Right lobe of liver (tissue), 6 donors: Measurements from ENCODE around the gene SCYGR2. TPM values are rescaled to one million over a fixed set of nuclear protein-coding genes. Genes with fewer than 3 reads are reported as not detected.

Source experiments
- ATAC-seq, 4 donors: fragments of 200-7000 bp; cut with Tn5 transposase; one replicate each; pipeline ENCODE4 v1.9.1; 2020; ENCODE audit warnings: mild to moderate bottlenecking in 4 of 4, moderate library complexity in 4 of 4
- DNase-seq, 3 donors: peaks; one replicate each; pipeline ENCODE4 v3.0.0-alpha.2; 2020
- H3K27ac ChIP-seq, 3 donors: fragments of 200-600 bp; one replicate each; pipeline ENCODE4 v1.8.0; 2022
- H3K27me3 ChIP-seq, 2 donors: fragments of 200-600 bp; one replicate each; pipeline ENCODE4 v1.8.0; 2022
- H3K36me3 ChIP-seq, 4 donors: fragments of 200-600 bp; sonication (generic) in 1 of 4; one replicate each; pipeline versions ENCODE4 v1.5.1 to v1.8.0; 2017 to 2022; ENCODE audit warnings: control low read depth in 1 of 4
- H3K4me1 ChIP-seq, 4 donors: fragments of 200-600 bp; sonication (generic) in 1 of 4; one replicate each; pipeline versions ENCODE4 v1.5.1 to v1.8.0; 2017 to 2022; ENCODE audit warnings: control low read depth in 1 of 4
- H3K4me3 ChIP-seq, 3 donors: fragments of 200-600 bp; one replicate each; pipeline ENCODE4 v1.8.0; 2022
- H3K9me3 ChIP-seq, 4 donors: fragments of 200-600 bp; sonication (generic) in 1 of 4; one replicate each; pipeline versions ENCODE4 v1.5.1 to v1.8.0; 2017 to 2022; ENCODE audit warnings: control low read depth in 1 of 4
- POLR2A ChIP-seq: fragments of 450-650 bp; IDR thresholded peaks from one replicate; pipeline ENCODE4 v1.6.1; 2017; ENCODE audit warnings: antibody characterized with exemption, mild to moderate bottlenecking
- WGBS: methylation state at CpG from one replicate; pipeline ENCODE4 v1.1.6; 2018; ENCODE audit warnings: low coverage, low lambda C conversion rate; ENCODE audit not compliant: insufficient coverage; ENCODE audit errors: missing lambda C conversion rate; 5-methylcytosine and 5-hydroxymethylcytosine counted together
- intact Hi-C, 2 donors: fragments of 100-400 bp; cut with DNase I; formaldehyde crosslinking; loops; one replicate each; pipeline versions ENCODE4 v1.11.2 to v1.14.1; 2022
- total RNA-seq, 6 experiments: library from RNA; depleted of rRNA in 2 of 6; stranded (reverse); fragments of >200 nt in 2 of 6; fragmentation: NEBNext Ultra II Directional in 3 of 6; extraction: Animal tissue kit (Norgen Biotek cat#: 25700) in 3 of 6; gene quantifications; one replicate each; pipeline versions ENCODE4 v1.1.0 to v1.2.4, GENCODE V29; 2016 to 2023
- TF ChIP-seq, protein P1 (sequence below), 4 donors: fragments of 200-600 bp in 3 of 4; fragments of 450-650 bp in 1 of 4; IDR thresholded peaks; one replicate each; pipeline versions ENCODE4 v1.5.1 to v1.8.0; 2016 to 2022; ENCODE audit warnings: antibody characterized with exemption in 4 of 4, mild to moderate bottlenecking in 2 of 4
- donor health status: DM: no; HTN: yes; CAD: no.
- donor health status: DM: no; HTN: no; CAD: no.
- donor health status: DM: no; HTN: no; CAD: no.
- donor health status: DM: no; HTN: yes; CAD: no.
- donor health status: DM: no; HTN: yes; CAD: no.

Gene SCYGR2
- total RNA-seq, 6 experiments from 2014 or later = not detected

DNA sequence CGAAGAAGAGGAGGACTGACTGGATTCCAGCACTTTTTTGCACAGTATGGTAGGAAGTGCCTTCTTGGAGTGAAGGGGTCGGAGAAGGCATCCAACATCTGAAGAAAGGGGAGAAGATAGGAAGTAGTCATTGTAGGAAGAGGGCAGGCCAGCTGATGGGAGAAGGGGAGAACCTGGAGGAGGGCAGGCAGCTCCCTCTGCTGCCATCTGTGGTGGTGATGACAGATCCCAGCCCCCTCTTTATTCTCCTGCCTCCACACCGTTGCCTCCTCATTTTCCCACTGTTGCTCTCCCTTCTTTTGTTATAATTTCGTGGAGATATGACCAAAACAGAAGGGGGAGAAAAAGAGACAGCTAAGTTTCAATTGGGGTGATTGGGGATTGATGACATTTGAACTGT lies 2.9 kb upstream of the SCYGR2 start:
- H3K27ac ChIP-seq = no peak overlapping the region
- TF ChIP-seq, protein P1, sequence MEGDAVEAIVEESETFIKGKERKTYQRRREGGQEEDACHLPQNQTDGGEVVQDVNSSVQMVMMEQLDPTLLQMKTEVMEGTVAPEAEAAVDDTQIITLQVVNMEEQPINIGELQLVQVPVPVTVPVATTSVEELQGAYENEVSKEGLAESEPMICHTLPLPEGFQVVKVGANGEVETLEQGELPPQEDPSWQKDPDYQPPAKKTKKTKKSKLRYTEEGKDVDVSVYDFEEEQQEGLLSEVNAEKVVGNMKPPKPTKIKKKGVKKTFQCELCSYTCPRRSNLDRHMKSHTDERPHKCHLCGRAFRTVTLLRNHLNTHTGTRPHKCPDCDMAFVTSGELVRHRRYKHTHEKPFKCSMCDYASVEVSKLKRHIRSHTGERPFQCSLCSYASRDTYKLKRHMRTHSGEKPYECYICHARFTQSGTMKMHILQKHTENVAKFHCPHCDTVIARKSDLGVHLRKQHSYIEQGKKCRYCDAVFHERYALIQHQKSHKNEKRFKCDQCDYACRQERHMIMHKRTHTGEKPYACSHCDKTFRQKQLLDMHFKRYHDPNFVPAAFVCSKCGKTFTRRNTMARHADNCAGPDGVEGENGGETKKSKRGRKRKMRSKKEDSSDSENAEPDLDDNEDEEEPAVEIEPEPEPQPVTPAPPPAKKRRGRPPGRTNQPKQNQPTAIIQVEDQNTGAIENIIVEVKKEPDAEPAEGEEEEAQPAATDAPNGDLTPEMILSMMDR (IDR thresholded peaks at IDR 0.05) = no peak
- no peak for TF ChIP-seq POLR2A
- ATAC-seq (no peak), DNase-seq (no peak)
- H3K9me3 ChIP-seq = no peaks in the 10 kb centered on the region
- intact Hi-C loops = no loop called here
- H3K36me3 ChIP-seq = no peaks in the 10 kb centered on the region
- no peak overlapping the region for H3K4me3 ChIP-seq
- H3K4me1 ChIP-seq = no peaks in the 10 kb centered on the region
- 58% methylated on average over 3 of the region's 4 CpGs for WGBS
- no peaks in the 10 kb centered on the region for H3K27me3 ChIP-seq

DNA sequence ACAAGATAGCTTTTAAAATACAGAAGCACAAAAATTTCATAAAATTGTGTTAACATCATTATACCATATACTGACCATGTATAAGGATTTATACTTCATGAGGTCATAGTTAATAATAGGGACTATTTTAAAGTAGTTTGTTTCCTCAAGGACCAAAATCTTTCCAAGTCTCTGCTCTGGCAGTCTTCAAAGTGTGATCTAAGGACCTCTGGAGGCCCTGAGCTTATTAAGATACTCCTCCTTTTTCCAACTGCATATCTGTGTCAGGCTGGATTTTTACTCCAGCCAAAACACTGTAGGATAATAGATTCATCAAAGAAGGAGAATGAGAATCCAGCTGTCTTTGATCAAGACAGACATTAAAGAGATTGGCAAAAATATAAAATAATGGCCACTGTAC lies 1.7 kb upstream of the SCYGR2 start:
- ATAC-seq (no peak), DNase-seq (no peak)
- no peaks in the 10 kb centered on the region for H3K4me1 ChIP-seq
- TF ChIP-seq, protein P1 (IDR thresholded peaks at IDR 0.05) = no peak
- TF ChIP-seq POLR2A = no peak
- no peak overlapping the region for H3K27ac ChIP-seq
- no peaks in the 10 kb centered on the region for H3K36me3 ChIP-seq
- no peaks in the 10 kb centered on the region for H3K9me3 ChIP-seq
- no peak overlapping the region for H3K4me3 ChIP-seq
- intact Hi-C loops = no loop called here
- no peaks in the 10 kb centered on the region for H3K27me3 ChIP-seq

DNA sequence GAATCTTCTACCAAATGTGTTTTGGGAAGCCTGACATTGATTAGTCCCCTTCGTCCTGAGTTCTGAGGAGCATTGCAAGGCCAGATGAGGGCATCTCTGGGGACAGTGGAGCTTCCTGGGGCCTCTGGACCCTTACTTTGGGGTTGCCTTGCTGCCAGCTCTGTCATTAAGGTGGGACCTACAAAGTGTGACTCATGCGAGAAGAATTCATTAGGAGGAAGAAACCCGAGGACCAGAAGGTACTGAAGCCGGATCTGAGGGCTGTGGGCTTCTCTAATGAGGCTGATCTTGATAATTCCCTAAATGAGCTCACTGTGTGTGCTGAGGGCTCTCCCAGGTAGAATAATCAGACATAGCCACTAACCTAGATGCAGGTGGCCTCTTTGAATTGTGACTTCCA lies 695 bp upstream of the SCYGR2 start:
- Histone ChIP-seq H3K27me3 (no peaks in the 10 kb centered on the region), H3K4me1 (no peaks in the 10 kb centered on the region), H3K27ac (no peak overlapping the region), H3K9me3 (no peaks in the 10 kb centered on the region), H3K36me3 (no peaks in the 10 kb centered on the region), H3K4me3 (no peak overlapping the region)
- 71% methylated on average over 1 of the region's 4 CpGs for WGBS
- no peak for ATAC-seq
- DNase-seq = no peak
- TF ChIP-seq, protein P1 (IDR thresholded peaks at IDR 0.05) = no peak
- intact Hi-C loops = no loop called here

DNA sequence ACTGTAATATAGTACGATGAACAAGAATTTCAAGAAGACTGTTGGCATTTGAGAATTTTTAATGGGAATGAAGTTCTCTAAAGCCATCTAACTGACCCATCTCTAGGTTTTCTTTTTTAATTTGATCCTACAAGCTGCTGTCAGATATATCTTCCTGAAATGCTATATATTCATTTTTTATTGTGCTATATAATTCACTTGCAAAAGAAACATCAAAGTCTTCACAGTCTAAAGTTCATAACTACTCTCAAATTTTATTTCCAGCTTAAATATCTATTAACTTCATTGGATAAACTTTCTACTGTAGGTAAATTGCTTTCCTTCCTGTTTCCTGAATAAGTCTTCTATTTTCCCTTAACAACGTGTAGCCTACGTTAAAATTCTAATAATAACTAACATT lies 3.7 kb downstream of the SCYGR2 start:
- Histone ChIP-seq H3K9me3 (no peaks in the 10 kb centered on the region), H3K4me1 (no peaks in the 10 kb centered on the region), H3K4me3 (no peak overlapping the region), H3K27ac (no peak overlapping the region), H3K36me3 (no peaks in the 10 kb centered on the region), H3K27me3 (no peaks in the 10 kb centered on the region)
- ATAC-seq (no peak), DNase-seq (no peak)
- intact Hi-C loops = no loop called here
- 57% methylated on average over 3 of the region's 3 CpGs for WGBS
- TF ChIP-seq, protein P1 (IDR thresholded peaks at IDR 0.05) = no peak
- TF ChIP-seq POLR2A = no peak

DNA sequence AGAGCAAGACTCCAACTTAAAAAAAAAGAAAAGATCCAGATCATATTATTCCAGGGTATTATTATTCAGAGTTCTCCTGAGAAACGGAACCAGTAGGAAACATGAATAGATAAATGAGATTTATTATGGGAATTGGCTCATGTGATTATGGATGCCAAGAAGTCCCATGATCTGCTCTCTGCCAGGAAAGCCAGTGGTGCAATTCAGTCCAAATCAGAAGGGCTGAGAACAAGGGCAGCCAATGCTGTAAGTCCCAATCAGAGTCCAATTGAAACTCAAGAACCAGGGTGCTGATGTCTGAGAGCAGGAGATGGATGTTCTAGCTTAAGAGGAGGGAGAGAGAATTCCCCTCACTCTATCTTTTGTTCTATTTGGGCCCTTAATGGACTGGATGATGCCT lies 7.8 kb downstream of the SCYGR2 start:
- intact Hi-C loops = no loop called here
- 36% methylated on average over 1 of the region's 1 CpG for WGBS
- peak; percentile 38 to 86 (median 78) for ATAC-seq

More for the DNA sequence above, 7.8 kb downstream of the SCYGR2 start:
- no peaks in the 10 kb centered on the region for H3K9me3 ChIP-seq
- TF ChIP-seq, protein P1 (IDR thresholded peaks at IDR 0.05) = no peak
- no peak for TF ChIP-seq POLR2A
- H3K27ac ChIP-seq = peak overlapping the region in 1 of 3 donors; percentile 46
- peak in 1 of 3 donors; percentile 60 for DNase-seq
- no peaks in the 10 kb centered on the region for H3K4me1 ChIP-seq
- H3K36me3 ChIP-seq = no peaks in the 10 kb centered on the region
- no peaks in the 10 kb centered on the region for H3K27me3 ChIP-seq
- no peak overlapping the region for H3K4me3 ChIP-seq
